ENCODE results near the gene SEC24D.
"Not testable (repeated sequence)": the region's sequence is repeated elsewhere in the genome, so short reads cannot be mapped to it uniquely, and the experiment has no call there.

Gene SEC24D

GRCh38 chr4:118803253-118803652 is 32.7 kb downstream of the SEC24D start:
- DNase-seq: no peak

GRCh38 chr4:118801895-118802575 is 33.9 kb downstream of the SEC24D start:
- no peak for DNase-seq

- no peak for DNase-seq
These were observed 36.5 kb downstream of the SEC24D start for GRCh38 chr4:118799231-118799942.

- no peak for DNase-seq
These were observed 37.3 kb downstream of the SEC24D start for GRCh38 chr4:118798658-118799057.

DNA sequence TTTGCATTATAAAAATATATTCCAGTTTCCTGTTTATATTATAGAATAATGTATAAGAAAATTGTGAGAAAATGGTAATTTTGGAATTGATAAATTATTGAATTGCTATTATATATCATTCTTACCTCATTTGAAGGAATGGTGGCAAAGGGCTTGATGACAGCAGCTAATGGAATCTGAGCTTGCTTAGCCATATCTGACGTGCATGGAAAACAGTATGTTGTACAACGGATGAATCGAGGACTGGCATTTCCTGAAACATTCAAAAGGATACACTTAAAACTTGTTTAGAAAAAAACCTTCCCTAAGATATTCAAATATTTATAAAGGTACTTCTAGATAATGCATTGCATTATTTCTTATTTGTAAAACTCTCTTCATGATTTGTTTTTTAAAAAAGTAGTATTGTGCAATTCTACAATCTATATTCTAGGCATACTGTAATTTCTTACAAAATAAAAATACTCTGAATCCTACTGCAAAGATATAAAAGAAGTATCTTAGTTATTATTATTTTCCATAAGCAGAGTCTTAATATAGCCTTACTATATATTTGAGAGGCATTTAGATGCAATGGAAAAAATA is 38.3 kb downstream of the SEC24D start:
- no peak for DNase-seq

DNA sequence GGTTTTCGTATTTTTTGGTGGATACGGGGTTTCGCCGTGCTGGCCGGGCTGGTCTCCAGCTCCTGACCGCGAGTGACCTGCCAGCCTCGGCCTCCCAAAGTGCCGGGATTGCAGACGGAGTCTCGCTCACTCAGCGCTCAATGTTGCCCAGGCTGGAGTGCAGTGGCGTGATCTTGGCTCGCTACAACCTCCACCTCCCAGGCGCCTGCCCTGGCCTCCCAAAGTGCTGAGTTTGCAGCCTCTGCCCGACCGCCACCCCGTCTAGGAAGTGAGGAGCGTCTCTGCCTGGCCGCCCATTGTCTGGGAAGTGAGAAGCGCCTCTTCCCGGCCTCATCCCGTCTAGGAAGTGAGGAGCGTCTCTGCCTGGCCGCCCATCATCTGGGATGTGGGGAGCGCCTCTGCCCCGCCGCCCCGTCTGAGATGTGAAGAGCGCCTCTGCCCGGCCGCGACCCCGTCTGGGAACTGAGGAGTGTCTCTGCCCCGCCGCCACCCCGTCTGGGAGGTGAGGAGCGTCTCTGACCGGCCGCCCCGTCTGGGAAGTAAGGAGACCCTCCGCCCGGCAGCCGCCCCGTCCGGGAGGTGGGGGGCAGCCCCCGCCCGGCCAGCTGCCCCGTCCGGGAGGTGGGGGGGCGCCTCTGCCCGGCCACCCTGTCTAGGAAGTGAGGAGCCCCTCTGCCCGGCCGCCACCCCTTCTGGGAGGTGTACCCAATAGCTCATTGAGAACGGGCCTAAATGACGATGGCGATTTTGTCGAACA is 44.1 kb downstream of the SEC24D start:
- not testable (repeated sequence) for DNase-seq

DNA sequence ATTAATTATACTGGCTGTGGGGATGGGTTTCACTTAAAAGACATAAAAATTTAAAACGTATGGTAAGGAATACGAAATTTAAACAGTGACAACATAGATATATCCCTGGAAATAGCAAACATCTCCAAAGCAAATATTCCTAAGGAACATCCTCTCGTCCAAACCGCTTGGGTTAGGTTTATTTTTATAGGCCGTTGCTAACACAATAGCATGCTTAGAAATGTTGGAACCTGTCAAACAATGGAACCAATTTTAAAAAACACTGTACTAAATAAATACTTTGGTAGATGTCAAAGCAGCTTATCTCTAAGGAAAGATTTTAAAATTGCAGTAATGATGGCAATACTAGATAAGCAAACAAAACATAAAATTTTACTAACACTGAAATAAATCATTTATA is 45.4 kb downstream of the SEC24D start:
- DNase-seq: no peak

DNA sequence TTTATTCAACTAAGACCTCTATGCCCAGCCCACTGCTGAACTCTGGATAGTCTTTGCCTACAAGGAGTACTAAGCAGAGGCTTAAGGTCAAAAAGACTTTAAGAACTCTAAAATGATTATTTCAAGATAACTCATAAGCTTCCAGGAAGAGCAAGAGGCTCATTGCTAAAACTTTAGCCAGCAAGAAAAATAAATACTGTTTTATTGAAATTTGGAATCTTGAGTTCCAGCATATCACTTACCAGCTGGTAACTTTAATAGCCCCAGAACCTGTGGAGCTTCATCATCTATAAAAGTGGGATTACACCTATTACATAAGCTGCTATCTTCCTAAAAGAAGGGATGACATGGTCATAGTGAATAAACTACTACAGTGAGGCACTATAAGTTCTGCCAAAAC is 47.0 kb downstream of the SEC24D start:
- no peak for DNase-seq

DNA sequence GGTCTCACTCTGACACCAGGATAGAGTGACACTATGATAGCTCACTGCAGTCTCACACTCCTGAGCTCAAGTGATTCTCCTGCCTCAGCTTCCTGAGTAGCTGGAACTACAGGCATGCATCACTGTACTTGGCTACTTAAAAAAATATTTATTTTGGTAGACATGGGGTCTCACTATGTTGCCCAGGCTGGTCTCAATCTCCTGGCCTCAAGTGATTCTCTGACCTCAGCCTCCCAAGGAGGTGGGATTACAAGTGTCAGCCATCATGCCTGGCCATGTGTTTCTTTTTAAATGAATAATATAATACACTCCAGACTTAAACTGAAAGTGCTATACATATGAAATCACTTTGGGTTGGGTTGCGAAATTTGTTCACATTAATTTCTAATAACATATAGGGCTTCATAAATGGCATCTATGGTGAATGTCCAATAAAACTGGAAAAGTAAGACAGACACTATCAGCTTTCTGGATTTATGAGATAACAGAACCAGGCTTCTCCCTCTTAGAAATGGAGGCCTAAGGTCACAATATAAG is 48.0 kb downstream of the SEC24D start:
- DNase-seq: no peak

DNA sequence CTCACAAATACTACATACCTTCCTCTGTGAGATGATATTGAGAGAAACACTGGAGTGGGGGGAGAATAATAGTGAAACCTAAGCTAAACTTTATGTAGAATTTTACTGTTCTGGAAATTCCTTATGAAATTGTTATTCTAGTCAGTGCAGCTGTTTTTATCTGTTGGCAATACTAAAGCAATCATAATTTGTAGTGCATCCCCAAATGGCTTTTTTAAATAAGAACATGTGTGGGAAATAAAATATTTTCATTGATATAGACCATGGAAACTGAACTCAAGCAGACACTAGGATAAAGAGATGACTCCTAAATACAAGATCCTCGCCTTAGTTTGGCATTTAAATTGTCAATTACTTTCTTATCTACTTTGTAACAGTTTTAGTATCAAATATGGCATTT is 51.1 kb downstream of the SEC24D start:
- DNase-seq: no peak

DNA sequence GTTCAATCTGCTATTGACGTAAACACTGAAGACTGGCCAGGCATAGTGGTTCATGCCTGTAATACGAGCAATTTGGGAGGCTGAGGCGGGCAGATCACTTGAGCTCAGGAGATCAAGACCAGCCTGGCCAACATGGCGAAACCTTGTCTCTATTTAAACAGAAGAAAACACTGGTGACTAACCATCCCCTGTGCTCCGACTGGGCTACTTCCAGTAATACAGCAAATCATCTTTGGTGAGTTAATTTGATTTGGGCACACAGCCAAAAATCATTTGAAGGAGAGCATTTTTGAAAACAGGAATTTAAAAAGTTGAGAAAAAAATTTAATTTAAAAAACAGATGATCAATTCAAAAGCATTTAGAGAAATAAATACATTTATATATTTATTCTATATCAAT is 52.0 kb downstream of the SEC24D start:
- no peak for DNase-seq

- not testable (repeated sequence) for DNase-seq
These were observed 53.0 kb downstream of the SEC24D start for GRCh38 chr4:118782886-118783285.

DNA sequence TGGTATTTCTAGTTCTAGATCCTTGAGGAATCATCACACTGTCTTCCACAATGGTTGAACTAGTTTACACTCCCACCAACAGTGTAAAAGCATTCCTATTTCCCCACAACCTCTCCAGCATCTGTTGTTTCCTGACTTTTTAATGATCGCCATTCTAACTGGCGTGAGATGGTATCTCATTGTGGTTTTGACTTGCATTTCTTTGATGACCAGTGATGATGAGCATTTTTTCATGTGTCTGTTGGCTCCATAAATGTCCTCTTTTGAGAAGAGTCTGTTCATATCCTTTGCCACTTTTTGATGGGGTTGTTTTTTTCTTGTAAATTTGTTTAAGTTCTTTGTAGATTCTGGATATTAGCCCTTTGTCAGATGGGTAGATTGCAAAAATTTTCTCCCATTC is 58.3 kb downstream of the SEC24D start:
- DNase-seq: not testable (repeated sequence)

GRCh38 chr4:118776955-118777640 is 58.8 kb downstream of the SEC24D start:
- not testable (repeated sequence) for DNase-seq

GRCh38 chr4:118776157-118776954 is 59.6 kb downstream of the SEC24D start:
- no peak for DNase-seq

- DNase-seq: no peak
These were observed 60.5 kb downstream of the SEC24D start for GRCh38 chr4:118775405-118775804.

DNA sequence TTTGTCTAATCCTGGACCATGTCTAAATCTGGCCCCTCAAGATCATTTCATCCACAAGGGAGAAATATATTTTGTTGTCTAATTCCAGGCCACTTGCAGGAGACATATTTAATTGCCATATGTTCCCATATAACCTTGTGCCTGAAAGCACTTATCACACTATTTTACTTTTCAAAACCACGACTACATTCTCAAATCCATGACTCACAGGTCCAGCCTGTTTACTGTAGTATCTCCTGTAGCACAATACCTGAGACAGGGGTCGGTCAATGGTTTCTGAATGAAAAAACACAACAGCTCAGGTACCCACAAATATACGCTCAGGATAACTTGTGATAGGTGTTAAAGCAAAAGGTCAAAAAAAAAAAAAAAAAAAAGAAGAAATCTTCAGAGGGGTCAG is 60.9 kb downstream of the SEC24D start:
- DNase-seq: no peak

GRCh38 chr4:118774321-118774720 is 61.6 kb downstream of the SEC24D start:
- DNase-seq: no peak

DNA sequence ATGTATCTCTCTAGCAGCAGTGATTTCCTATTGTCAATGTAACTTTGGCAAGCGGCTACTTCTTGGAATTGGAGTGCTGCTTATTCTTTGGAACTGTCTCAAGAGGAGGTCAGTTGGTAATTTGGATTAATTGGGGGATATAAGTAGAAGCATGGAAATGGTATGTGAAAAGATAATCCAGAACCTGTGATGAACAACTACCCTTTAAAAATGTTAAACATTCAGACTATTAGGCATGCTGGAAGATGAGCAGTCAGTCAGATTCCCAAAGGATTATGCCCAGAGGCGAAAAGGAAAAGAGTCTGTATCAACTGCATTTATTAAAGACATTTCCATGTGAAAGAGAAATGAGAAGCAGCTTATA is 62.5 kb downstream of the SEC24D start:
- DNase-seq: no peak

GRCh38 chr4:118772767-118773428 is 63.0 kb downstream of the SEC24D start:
- DNase-seq: no peak

GRCh38 chr4:118772081-118772766 is 63.7 kb downstream of the SEC24D start:
- DNase-seq: no peak

Data from right hindlimb (tissue), 1 donor.